GM19468 (cell line): ENCODE measurements around the gene PCDHGB3.
"Not testable (repeated sequence)": the region's sequence is repeated elsewhere in the genome, so short reads cannot be mapped to it uniquely, and the experiment has no call there.

Experiments used
- ATAC-seq: cut with Tn5 transposase; IDR thresholded peaks from one replicate; pipeline ENCODE4 v1.9.1; 2021; ENCODE audit warnings: mild to moderate bottlenecking, moderate library complexity, moderate number of reproducible peaks; ENCODE audit not compliant: unreplicated experiment; ENCODE audit errors: extremely low read depth

The PCDHGB3 gene

DNA sequence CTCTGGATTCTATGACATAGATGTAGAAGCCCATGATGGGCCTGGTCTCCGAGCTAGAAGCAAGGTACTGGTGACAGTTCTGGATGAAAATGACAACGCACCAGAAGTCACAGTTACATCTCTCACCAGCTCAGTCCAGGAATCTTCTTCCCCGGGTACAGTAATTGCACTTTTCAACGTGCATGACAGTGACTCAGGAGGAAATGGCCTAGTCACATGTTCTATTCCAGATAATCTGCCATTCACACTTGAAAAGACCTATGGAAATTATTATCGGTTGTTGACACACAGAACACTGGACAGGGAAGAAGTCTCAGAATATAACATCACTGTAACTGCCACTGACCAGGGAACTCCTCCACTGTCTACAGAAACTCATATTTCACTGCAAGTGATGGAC lies 13.9 kb upstream of the PCDHGB3 start:
- ATAC-seq, result no peak

DNA sequence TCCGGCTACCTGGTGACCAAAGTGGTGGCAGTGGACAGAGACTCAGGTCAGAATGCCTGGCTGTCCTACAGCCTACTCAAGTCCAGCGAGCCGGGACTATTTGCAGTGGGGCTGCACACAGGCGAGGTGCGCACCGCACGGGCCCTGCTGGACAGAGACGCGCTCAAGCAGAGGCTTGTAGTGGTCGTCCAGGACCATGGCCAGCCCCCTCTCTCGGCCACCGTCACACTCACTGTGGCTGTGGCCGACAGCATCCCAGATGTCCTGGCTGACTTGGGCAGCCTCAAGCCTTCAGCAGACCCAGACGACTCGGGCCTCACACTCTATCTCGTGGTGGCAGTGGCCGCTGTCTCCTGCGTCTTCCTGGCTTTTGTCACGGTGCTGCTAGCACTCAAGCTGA lies 13.1 kb upstream of the PCDHGB3 start:
- no peak for ATAC-seq

DNA sequence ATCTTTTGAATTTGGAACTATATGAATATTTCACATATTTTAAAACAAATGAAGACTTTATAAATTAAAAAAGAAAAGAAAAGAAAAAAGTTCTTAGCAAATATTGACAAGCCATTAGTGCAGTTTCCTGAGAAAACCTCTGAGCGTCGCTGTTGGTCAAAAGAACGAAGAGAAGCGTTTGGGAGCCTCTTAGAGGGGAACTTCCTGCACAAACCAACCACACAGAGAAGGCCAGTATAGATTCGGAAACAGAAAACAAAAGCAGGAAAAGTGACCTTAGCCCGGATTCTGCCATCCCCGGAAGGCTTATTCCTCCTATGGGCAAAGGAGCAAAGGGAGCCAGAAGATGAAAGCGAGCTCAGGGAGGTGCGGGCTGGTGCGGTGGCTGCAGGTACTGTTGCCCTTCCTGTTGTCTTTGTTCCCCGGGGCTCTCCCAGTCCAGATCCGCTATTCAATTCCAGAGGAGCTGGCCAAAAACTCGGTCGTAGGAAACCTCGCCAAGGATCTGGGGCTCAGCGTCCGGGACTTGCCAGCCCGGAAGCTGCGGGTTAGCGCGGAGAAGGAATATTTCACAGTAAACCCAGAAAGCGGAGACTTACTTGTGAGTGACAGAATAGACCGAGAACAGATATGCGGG lies 10.1 kb upstream of the PCDHGB3 start, which contains the start of gene PCDHGB2:
TSS of gene PCDHGB2 (plus strand) at position 205 of the 637 bp plus-strand sequence. CDS start at position 347, 142 bp downstream.
- no peak for ATAC-seq

DNA sequence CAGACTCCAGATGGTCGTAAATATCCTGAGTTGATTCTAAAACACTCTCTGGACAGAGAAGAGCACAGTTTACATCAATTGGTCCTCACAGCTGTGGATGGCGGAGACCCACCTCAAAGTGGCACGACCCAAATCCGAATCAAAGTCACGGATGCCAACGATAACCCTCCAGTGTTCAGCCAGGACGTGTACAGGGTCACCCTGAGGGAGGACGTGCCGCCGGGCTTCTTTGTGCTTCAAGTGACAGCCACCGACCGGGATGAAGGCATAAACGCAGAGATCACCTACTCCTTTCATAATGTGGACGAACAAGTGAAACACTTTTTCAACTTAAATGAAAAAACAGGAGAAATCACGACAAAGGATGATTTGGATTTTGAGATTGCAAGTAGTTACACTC lies 9.4 kb upstream of the PCDHGB3 start:
- no peak for ATAC-seq

DNA sequence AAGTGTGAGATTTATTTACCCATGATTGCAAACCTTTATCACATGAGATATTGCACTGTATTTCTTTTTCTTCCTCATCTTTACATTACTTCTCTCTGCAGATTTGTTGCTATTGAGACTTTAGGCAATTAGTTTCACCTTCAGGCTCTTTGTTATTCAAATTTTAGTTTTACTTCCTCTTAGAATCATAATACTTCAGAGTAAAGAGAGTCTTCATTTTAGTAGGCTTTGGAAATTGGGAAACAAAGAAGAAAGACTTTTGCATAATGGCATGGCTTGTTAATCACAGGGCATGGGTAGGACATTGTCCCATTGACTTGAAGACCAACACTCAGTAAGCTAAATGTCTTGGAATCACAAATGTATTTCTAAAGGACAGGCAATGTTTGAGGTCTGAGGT lies 7.3 kb upstream of the PCDHGB3 start:
- no peak for ATAC-seq

DNA sequence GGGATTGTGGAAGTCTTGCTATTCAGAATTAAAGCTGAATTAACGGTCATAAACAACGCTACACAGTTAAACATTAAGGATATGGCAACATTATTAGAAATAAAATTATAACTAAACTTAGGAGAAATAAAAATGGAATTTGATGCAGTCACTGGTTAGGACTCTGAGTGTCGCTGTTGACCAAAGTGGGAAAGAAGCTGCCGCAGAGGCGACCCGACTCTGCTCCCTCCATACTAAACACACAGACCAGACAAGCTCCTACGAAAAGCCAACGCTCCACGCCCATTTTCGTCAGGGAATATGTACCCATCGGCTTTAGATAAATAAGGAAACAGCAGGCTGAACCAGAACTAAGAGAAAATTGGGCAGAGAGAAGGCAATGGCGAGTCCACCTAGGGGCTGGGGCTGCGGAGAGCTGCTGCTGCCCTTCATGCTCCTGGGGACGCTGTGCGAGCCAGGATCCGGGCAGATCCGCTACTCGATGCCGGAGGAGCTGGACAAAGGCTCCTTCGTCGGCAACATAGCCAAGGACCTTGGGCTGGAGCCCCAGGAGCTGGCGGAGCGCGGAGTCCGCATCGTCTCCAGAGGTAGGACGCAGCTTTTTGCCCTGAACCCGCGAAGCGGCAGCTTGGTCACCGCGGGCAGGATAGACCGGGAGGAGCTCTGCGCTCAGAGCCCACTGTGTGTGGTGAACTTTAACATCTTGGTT lies 5.9 kb upstream of the PCDHGB3 start, which contains the start of gene PCDHGA5:
TSS of gene PCDHGA5 (plus strand) at position 211 of the 709 bp plus-strand sequence. CDS start at position 380, 169 bp downstream.
- ATAC-seq, result no peak

DNA sequence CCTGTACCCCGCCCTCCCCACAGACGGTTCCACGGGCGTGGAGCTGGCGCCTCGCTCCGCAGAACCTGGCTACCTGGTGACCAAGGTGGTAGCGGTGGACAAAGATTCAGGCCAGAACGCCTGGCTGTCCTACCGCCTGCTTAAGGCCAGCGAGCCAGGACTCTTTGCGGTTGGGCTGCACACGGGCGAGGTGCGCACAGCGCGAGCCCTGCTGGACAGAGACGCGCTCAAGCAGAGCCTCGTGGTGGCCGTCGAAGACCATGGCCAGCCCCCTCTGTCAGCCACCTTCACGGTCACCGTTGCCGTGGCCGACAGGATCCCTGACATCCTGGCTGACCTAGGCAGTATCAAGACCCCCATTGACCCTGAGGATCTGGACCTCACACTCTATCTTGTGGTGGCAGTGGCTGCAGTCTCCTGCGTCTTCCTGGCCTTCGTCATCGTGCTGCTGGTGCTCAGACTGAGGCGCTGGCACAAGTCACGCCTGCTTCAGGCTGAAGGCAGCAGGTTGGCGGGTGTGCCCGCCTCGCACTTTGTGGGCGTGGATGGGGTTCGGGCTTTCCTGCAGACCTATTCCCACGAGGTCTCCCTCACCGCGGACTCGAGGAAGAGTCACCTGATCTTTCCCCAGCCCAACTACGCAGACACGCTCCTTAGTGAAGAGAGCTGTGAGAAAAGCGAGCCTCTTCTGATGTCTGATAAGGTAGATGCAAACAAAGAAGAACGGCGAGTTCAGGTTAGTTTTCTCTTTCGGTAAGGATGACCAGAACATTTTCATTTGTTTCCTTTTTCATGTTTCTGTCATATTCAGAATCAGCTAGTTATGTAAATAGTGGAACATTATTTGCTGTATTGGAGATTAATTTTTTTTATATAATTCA lies 3.8 kb upstream of the PCDHGB3 start:
- ATAC-seq, result no peak

DNA sequence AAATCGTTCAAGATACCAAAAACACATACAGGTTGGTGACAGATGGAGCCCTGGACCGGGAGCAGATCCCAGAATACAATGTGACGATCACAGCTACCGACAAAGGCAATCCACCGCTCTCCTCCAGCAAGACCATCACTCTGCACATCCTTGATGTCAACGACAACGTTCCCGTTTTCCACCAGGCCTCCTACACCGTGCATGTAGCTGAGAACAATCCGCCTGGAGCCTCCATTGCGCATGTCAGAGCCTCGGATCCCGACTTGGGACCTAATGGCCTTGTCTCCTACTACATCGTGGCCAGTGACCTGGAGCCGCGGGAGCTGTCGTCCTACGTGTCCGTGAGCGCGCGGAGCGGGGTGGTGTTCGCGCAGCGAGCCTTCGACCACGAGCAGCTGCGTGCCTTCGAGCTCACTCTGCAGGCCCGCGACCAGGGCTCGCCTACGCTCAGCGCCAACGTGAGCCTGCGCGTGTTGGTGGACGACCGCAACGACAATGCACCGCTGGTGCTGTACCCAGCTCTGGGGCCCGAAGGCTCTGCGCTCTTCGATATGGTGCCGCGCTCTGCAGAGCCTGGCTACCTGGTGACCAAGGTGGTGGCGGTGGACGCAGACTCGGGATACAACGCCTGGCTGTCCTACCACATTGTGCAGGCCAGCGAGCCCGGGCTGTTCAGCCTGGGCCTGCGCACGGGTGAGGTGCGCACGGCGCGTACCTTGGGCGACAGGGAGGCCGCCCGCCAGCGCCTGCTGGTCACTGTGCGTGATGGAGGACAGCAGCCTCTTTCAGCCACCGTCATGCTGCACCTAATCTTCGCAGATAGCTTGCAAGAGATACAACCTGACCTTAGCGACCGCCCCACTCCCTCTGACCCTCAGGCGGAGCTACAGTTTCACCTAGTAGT lies 1.8 kb downstream of the PCDHGB3 start:
- ATAC-seq, result no peak

DNA sequence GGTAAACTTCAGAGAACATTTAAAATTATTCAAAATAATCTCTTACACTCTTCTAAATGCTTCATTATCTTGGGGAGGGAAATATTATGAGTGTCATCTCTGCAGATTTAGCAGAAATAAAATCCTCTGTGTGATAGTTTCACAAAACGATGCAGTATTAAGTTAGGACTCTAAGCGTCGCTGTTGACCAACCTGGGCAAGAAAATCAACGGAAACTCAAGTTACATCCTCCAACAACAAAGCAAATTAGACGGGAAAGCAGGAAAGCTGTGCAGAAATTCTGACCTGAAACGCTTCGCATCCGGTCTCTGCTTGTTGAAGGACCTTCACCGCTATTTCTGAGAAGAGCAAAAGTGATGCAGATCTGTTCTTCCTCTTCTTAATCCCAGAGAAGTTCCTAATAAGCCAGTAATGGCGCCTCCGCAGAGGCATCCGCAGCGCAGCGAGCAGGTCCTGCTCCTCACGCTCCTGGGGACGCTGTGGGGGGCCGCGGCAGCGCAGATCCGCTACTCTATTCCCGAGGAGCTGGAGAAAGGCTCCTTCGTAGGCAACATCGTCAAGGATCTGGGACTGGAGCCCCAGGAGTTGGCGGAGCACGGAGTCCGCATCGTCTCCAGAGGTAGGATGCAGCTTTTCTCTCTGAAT lies 3.8 kb downstream of the PCDHGB3 start, which contains the start of gene PCDHGA6:
TSS of gene PCDHGA6 (plus strand) at position 219 of the 645 bp plus-strand sequence. CDS start at position 412, 193 bp downstream.
- no peak for ATAC-seq

DNA sequence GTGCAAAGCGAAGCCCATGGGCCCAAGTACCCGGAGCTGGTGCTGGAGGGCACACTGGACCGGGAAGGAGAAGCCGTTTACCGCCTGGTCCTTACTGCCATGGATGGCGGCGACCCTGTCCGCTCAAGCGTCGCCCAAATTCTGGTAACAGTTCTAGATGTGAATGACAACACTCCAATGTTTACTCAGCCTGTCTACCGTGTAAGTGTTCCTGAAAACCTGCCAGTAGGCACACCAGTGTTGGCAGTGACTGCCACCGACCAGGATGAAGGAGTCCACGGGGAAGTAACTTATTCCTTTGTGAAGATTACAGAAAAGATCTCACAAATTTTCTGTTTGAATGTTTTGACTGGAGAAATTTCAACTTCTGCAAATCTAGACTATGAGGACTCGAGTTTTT lies 4.6 kb downstream of the PCDHGB3 start:
- no peak for ATAC-seq

DNA sequence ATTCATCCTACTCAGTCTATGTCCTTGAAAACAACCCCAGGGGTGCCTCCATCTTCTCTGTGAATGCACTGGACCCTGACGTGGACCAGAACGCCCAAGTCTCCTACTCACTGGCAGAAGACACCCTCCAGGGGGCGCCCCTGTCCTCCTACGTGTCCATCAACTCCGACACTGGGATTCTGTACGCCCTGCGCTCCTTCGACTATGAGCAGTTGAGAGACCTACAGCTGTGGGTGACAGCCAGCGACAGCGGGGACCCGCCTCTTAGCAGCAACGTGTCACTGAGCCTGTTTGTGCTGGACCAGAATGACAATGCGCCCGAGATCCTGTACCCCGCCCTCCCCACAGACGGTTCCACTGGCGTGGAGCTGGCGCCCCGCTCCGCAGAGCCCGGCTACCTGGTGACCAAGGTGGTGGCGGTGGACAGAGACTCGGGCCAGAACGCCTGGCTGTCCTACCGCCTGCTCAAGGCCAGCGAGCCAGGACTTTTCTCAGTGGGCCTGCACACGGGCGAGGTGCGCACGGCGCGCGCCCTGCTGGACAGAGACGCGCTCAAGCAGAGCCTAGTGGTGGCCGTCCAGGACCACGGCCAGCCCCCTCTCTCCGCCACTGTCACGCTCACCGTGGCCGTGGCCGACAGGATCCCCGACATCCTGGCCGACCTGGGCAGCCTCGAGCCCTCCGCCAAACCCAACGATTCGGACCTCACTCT lies 5.6 kb downstream of the PCDHGB3 start:
- ATAC-seq, result not testable (repeated sequence)

DNA sequence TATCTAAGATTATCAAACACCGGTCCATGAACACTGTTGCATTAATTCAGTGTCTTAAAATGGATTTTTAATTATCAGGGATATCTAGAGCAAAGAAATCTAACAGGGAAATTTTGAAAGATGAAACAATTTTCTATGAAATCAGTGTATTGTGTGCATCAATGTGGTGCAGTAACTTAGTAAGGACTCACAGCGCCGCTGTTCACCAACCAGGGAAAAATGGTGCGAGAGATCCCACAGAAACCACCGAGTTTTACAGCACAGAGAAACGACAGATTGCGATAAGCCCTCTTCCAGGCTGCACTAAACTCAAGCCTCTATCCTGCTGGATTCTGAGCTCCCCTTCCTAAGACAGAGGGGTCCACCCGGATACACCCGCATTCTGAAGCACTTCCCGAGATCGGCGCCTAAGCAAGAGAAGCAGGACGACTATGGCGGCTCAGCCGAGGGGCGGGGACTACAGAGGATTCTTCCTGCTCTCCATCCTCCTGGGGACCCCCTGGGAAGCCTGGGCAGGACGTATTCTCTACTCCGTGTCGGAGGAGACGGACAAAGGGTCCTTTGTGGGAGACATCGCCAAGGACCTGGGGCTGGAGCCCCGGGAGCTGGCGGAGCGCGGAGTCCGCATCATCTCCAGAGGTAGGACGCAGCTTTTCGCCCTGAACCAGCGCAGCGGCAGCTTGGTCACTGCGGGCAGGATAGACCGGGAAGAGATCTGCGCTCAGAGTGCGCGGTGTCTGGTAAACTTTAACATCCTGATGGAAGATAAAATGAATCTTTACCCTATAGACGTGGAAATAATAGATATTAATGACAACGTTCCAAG lies 12.6 kb downstream of the PCDHGB3 start, which contains the start of gene PCDHGA7:
TSS of gene PCDHGA7 (plus strand) at position 274 of the 826 bp plus-strand sequence. CDS start at position 432, 158 bp downstream.
- ATAC-seq, result no peak

DNA sequence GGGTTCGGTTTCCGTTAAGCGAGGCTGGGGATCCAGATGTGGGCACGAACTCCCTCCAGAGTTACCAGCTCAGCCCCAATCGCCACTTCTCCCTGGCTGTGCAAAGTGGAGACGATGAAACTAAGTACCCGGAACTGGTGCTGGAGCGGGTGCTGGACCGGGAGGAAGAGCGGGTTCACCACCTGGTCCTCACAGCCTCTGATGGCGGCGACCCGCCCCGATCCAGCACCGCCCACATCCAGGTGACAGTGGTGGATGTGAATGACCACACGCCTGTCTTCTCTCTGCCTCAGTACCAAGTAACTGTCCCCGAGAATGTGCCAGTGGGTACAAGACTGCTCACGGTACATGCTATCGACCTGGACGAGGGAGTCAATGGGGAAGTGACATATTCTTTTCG lies 13.3 kb downstream of the PCDHGB3 start:
- no peak for ATAC-seq

DNA sequence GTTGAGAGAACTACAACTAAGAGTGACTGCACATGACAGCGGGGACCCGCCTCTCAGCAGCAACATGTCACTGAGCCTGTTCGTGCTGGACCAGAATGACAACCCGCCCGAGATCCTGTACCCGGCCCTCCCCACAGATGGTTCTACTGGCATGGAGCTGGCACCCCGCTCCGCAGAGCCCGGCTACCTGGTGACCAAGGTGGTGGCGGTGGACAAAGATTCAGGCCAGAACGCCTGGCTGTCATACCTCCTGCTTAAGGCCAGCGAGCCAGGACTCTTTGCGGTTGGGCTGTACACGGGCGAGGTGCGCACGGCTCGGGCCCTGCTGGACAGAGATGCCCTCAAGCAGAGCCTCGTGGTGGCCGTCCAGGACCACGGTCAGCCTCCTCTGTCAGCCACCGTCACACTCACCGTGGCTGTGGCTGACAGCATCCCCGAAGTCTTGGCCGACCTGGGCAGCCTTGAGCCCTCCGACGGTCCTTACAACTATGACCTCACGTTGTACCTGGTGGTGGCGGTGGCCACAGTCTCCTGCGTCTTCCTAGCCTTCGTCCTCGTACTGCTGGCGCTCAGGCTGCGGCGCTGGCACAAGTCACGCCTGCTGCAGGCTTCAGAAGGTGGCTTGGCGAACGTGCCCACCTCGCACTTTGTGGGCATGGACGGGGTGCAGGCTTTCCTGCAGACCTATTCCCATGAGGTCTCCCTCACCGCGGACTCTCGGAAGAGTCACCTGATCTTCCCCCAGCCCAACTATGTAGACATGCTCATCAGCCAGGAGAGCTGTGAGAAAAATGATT lies 14.6 kb downstream of the PCDHGB3 start:
- ATAC-seq, result no peak

DNA sequence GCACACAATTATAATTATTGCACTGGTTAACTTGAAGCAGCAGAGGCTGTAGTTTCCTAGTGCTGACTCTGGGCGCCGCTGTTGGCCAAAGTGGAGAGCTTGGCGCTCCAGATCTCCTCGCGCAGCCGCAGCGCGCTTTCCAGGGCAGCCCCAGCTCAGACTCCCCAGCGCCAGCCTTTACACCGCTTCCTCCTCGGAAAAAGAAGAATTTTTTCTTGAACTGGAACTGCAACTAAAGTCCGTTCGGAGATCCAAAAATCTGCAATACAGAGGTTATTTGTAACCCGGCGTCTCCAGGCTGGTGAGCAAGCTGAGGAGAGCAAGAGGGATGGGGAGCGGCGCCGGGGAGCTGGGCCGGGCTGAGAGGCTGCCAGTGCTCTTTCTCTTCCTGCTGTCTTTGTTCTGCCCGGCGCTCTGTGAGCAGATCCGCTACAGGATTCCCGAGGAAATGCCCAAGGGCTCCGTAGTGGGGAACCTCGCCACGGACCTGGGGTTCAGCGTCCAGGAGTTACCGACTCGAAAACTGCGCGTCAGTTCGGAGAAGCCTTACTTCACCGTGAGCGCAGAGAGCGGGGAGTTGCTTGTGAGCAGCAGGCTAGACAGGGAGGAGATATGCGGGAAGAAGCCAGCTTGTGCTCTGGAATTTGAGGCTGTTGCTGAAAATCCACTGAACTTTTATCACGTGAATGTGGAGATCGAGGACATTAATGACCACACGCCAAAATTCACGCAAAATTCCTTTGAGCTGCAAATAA lies 17.7 kb downstream of the PCDHGB3 start, which contains the start of gene PCDHGB4:
TSS of gene PCDHGB4 (plus strand) at position 142 of the 755 bp plus-strand sequence. CDS start at position 329, 187 bp downstream.
- peak; percentile 76 for ATAC-seq

DNA sequence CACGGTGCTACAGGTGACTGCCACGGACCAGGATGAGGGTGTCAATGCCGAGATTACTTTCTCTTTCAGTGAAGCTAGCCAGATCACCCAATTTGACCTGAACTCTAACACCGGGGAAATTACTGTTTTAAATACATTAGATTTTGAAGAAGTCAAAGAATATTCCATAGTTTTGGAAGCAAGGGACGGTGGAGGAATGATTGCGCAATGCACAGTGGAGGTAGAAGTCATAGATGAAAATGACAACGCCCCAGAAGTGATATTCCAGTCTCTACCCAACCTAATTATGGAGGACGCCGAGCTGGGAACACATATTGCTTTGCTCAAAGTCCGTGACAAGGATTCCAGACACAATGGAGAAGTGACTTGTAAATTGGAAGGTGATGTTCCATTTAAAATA lies 18.6 kb downstream of the PCDHGB3 start:
- no peak for ATAC-seq
